OCI-LY3 (cell line): ENCODE data around the gene ZNF366.

Experiments used
- CTCF ChIP-seq: fragments of 200-600, 300-600 bp; sonication (generic); IDR thresholded peaks from 2 replicates; pipeline ENCODE4 v1.5.1; 2014; ENCODE audit warnings: antibody characterized with exemption, low read length, low read depth
- EZH2phosphoT487 ChIP-seq: fragments of 200-600 bp; shearing (Covaris generic); IDR thresholded peaks from 2 replicates; pipeline ENCODE4 v1.6.1; 2018; ENCODE audit warnings: antibody characterized with exemption, mixed run types, low read depth

- TF ChIP-seq CTCF = no peak
- TF ChIP-seq EZH2phosphoT487 = no peak
These were observed 34.4 kb downstream of the ZNF366 start for GRCh38 chr5:72472666-72473422.
